ENCODE measurements around the gene PTPRE. TPM values are rescaled to one million over a fixed set of nuclear protein-coding genes. Genes with fewer than 3 reads are reported as not detected.

Gene PTPRE
- total RNA-seq, 2 donors from 2014 or later = 6.5 to 8.9 TPM

DNA sequence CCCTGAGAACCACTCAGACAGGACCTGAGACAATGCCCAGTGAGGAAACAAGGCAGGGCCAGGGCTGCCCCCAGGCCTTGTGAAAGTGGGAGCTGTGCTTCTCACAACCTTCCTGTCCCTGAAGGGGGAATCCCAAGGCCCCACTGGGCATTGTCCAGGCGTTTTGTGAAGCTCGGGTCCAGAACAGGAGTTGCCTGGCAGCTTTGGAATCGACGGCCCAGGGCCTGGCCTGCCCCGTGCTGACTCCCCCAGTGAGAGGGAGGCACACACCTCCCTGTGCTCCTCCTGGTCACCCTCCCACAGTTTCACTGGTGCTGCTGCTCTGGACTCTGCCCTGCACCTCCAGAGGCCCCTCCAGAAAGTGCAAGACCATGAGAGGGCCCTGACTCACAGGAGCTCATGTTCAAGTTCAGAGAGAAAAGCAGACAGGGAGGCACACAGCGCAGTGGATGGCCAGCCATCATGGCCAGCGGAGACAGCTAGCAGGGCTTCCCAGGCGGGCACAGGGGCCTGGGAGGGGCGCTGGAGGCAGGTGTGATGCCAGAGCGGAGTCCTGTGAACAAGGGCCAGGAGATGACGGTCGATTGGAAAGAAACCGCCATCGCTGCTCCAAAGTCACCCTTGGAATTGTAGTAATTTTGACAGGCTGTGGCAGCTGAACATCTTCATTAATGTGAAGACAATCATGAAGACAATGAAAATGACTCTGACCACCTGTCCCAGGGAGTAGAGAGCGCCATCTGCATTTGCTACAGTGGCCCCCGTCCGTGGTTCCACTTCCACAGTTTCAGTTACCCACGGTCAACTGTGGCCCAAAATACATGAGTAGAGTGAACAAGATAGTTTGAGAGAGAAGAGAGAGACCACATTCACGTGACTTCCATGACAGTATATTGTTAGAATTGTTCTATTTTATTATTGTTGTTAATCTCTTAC lies 115.6 kb downstream of the PTPRE start:
- H3K27ac ChIP-seq = no peak overlapping the region
- H3K36me3 ChIP-seq (replicated peaks in 1 of 2; ENCODE audit: insufficient read depth in 1 of 2, low read depth in 2 of 2) = no peaks in the 10 kb centered on the region
- H3K27me3 ChIP-seq = no peaks in the 10 kb centered on the region
- H3K9me3 ChIP-seq = no peaks in the 10 kb centered on the region
- no peaks in the 10 kb centered on the region for H3K4me1 ChIP-seq
- DNase-seq (no peak), ATAC-seq (no peak)
- intact Hi-C loops (cut with DNase I) = no loop called here
- 81 to 89% methylated on average over 14 to 16 of the region's 19 CpGs for WGBS, 2 donors
- no peak overlapping the region for H3K4me3 ChIP-seq
- TF ChIP-seq POLR2A (IDR thresholded peaks at IDR 0.05) = no peak
- no peak for TF ChIP-seq CTCF (IDR thresholded peaks at IDR 0.05)

DNA sequence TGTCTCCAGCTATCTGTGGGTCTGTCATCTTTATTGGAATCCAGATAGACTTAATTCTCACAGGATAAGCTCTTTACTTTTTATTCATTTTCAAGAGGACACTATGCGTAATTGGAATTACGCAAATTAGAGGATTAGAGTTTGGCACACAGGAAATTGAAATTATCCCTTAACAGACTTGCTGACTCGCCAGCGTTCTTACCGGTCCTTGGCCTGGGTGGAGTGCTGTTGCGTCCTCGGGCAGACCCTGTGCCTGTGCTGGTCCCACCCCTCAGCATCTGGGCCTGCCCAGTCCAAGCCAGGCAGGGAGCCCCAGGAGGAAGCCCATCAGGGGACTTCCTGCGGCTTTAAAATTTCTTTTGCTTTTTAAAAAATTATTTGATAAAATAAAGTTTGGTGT lies 117.5 kb downstream of the PTPRE start:
- 64 to 75% methylated on average over 8 of the region's 8 CpGs for WGBS, 2 donors
- intact Hi-C loops (cut with DNase I) = no loop called here

DNA sequence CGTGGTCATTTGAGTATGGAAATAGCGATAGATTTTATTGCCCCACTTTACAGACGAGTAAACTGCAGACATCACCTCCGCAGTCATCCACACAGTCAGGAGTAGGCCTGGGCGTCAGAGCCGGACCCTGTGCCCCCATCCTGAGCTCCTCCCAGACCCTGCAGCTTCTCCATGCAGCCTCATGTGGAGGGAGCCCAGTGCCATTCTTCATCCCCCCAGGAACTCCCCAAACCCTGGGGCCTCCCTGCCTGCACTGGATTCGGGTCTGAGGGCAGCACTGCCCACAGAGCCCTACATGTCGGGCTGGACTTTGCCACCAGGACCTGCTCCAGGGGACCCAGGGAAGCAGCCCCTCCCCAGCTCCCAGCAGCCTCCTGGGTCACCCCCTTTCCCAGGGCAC lies 118.5 kb downstream of the PTPRE start:
- DNase-seq (peak in 1 of 4 donors; percentile 8), ATAC-seq (no peak)
- Histone ChIP-seq H3K9me3 (no peaks in the 10 kb centered on the region), H3K36me3 (replicated peaks in 1 of 2; ENCODE audit: insufficient read depth in 1 of 2, low read depth in 2 of 2) (no peaks in the 10 kb centered on the region), H3K27ac (no peak overlapping the region), H3K4me1 (no peaks in the 10 kb centered on the region), H3K27me3 (no peaks in the 10 kb centered on the region), H3K4me3 (no peak overlapping the region)
- TF ChIP-seq CTCF (IDR thresholded peaks at IDR 0.05) = no peak
- no peak for TF ChIP-seq POLR2A (IDR thresholded peaks at IDR 0.05)
- WGBS, 2 donors = 67 to 69% methylated on average over 3 to 8 of the region's 8 CpGs
- intact Hi-C loops (cut with DNase I) = no loop called here

More for the DNA sequence above, 117.5 kb downstream of the PTPRE start:
- ATAC-seq (no peak), DNase-seq (no peak)
- no peak overlapping the region for H3K4me3 ChIP-seq
- no peaks in the 10 kb centered on the region for H3K36me3 ChIP-seq (replicated peaks in 1 of 2; ENCODE audit: insufficient read depth in 1 of 2, low read depth in 2 of 2)
- no peaks in the 10 kb centered on the region for H3K27me3 ChIP-seq
- no peaks in the 10 kb centered on the region for H3K9me3 ChIP-seq
- H3K4me1 ChIP-seq = no peaks in the 10 kb centered on the region
- H3K27ac ChIP-seq = no peak overlapping the region
- TF ChIP-seq CTCF (IDR thresholded peaks at IDR 0.05) = no peak
- TF ChIP-seq POLR2A (IDR thresholded peaks at IDR 0.05) = no peak

DNA sequence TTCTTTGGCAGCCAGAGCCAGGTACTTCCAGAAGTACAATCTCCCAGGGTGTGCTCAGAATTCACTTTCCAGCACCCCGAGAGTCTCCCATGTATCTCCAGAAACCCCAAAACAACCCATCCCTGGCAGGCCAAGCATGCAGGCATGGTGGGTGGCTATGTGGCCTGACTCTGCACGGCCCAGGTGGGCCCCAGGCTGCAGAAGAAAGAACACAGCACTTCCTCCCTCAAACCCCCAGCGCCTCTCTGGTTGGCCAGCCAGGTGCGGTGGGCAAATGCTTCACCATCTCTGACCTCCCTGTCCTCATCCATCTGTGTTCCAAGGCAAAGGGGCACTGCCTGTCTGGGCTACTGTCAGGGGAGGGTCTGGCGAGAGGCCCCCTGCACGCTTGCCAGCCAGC lies 119.0 kb downstream of the PTPRE start:
- ATAC-seq = no peak
- H3K9me3 ChIP-seq = no peaks in the 10 kb centered on the region
- WGBS, 2 donors = 71 to 80% methylated on average over 5 of the region's 6 CpGs
- DNase-seq = peak in 1 of 4 donors; percentile 5
- no peak for TF ChIP-seq CTCF (IDR thresholded peaks at IDR 0.05)
- no peak for TF ChIP-seq POLR2A (IDR thresholded peaks at IDR 0.05)
- intact Hi-C loops (cut with DNase I) = no loop called here
- H3K4me1 ChIP-seq = no peaks in the 10 kb centered on the region
- H3K36me3 ChIP-seq (replicated peaks in 1 of 2; ENCODE audit: insufficient read depth in 1 of 2, low read depth in 2 of 2) = no peaks in the 10 kb centered on the region
- no peak overlapping the region for H3K27ac ChIP-seq
- H3K27me3 ChIP-seq = no peaks in the 10 kb centered on the region
- H3K4me3 ChIP-seq = no peak overlapping the region

Measured in body of pancreas (tissue), 4 donors.